RCC 7860 (cell line): ENCODE data around the gene VPS26B.
"Not testable (repeated sequence)": the region's sequence is repeated elsewhere in the genome, so short reads cannot be mapped to it uniquely, and the experiment has no call there.

Experiments
- DNase-seq: peaks from one replicate; pipeline ENCODE4 v3.0.0-alpha.2; 2015; ENCODE audit warnings: low spot score
- FAIRE-seq: peaks from 2 replicates; lab custom pipeline; 2012; peaks lifted over from hg19 to GRCh38; lab: Jason Lieb, UNC

VPS26B gene

GRCh38 chr11:134276396-134277182, 52.1 kb downstream of the VPS26B start:
- FAIRE-seq, result no peak
- no peak for DNase-seq

- no peak for FAIRE-seq
- DNase-seq, result no peak
Measured at GRCh38 chr11:134277183-134278001, 52.9 kb downstream of the VPS26B start.

GRCh38 chr11:134278356-134278755, 53.9 kb downstream of the VPS26B start:
- DNase-seq, result no peak
- no peak for FAIRE-seq

- not testable (repeated sequence) for DNase-seq, FAIRE-seq
Measured at GRCh38 chr11:134281635-134282034, 57.2 kb downstream of the VPS26B start.

GRCh38 chr11:134282121-134283045, 57.9 kb downstream of the VPS26B start:
- FAIRE-seq (no peak), DNase-seq (no peak)

GRCh38 chr11:134283461-134284230, 59.2 kb downstream of the VPS26B start:
- FAIRE-seq (no peak), DNase-seq (no peak)

- not testable (repeated sequence) for FAIRE-seq, DNase-seq
Measured at GRCh38 chr11:134284349-134284748, 59.9 kb downstream of the VPS26B start.

GRCh38 chr11:134287561-134287960, 63.1 kb downstream of the VPS26B start:
- FAIRE-seq (no peak), DNase-seq (no peak)

- DNase-seq (no peak), FAIRE-seq (no peak)
Measured at GRCh38 chr11:134288486-134288885, 64.0 kb downstream of the VPS26B start.

- no peak for FAIRE-seq
- DNase-seq, result no peak
Measured at GRCh38 chr11:134289167-134289566, 64.7 kb downstream of the VPS26B start.

GRCh38 chr11:134289789-134290188, 65.3 kb downstream of the VPS26B start:
- no peak for FAIRE-seq
- no peak for DNase-seq

- FAIRE-seq (no peak), DNase-seq (no peak)
Measured at GRCh38 chr11:134290646-134291045, 66.2 kb downstream of the VPS26B start.

GRCh38 chr11:134291196-134291595, 66.7 kb downstream of the VPS26B start:
- FAIRE-seq (no peak), DNase-seq (no peak)

- no peak for FAIRE-seq
- no peak for DNase-seq
Measured at GRCh38 chr11:134292661-134293060, 68.2 kb downstream of the VPS26B start.

GRCh38 chr11:134293119-134294113, 68.9 kb downstream of the VPS26B start:
- FAIRE-seq, result no peak
- no peak for DNase-seq

GRCh38 chr11:134294664-134295063, 70.2 kb downstream of the VPS26B start:
- FAIRE-seq (no peak), DNase-seq (no peak)
